Activated CD4-positive, alpha-beta T cell treated with anti-CD3 and anti-CD28 coated beads for 4 hours (primary cell): ENCODE results near the gene HPSE2.

Experiments used
- DNase-seq, 2 donors: peaks; one replicate each; pipeline ENCODE4 v3.0.0-alpha.2; 2020

Gene HPSE2

DNA sequence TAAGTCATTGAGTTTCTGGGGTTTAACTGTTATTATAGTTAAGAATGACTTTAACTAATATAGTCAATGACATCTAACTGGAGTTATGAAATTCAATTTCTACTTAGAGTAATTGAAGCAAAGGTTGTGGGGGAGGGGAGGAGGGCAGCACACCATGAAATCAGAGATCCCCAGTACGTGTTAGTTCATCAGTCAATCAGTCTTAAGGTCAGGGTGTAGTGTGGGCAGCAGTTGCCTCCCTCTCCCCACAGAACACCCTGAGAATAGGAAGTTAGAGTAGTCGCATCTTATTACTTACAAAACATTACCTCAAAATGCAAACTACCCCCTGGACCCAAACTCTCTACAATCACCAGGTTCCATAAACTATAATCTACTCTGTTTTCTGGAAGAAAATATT lies 781.9 kb downstream of the HPSE2 start:
- no peak for DNase-seq

DNA sequence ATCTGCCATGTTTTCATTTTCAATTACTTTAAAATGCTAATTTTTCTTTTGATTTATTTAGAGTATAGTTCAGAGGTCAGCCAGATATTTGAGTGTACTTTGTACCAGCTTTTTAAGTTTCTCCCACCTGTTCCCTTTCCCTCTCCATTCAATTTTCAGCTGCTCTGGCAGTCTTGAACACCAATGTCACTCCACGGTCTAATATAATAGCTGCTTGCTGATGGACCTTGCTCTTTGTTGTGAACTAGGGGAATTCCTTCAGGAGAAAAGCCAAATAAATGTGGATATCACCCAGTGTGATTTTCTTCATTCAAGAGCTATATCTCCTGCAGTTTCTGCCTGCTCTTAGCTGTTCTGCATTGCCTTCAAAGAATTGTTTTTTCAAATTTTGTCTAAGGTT lies 785.0 kb downstream of the HPSE2 start:
- DNase-seq = no peak

- no peak for DNase-seq
These were observed 786.4 kb downstream of the HPSE2 start for GRCh38 chr10:98449287-98449686.

GRCh38 chr10:98446661-98447221 lies 788.9 kb downstream of the HPSE2 start, which contains the start of gene HPS1:
TSS of gene HPS1 (minus strand) at chr10:98446935. CDS start at chr10:98443240, 3,695 bp downstream.
- DNase-seq = peak; percentile 77 to 81

DNA sequence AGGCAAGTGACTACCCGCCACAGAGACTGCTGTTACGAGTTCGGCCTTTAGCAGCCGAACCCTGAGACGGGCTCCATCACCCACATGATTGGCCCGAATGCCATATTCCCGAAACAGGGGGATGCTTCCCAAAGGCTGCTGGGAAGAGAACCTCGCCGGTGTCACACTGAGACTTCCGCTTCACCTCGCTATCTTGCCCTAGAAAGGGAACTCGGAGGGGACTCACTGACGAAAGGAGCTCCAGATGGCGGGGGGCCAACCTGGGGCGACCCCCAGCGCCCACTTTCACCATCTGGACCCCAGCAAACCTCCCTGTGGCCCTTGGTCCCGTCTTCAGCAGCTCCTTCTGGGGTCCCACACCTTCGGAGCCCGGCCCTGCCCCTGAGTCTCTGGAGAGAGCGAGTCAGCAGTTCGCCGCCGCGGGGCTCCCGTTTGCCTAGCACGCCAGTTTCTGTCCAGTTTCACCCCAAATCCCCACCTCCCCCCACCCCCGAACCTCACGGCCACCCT lies 789.4 kb downstream of the HPSE2 start:
- DNase-seq = peak; percentile 33 to 41

DNA sequence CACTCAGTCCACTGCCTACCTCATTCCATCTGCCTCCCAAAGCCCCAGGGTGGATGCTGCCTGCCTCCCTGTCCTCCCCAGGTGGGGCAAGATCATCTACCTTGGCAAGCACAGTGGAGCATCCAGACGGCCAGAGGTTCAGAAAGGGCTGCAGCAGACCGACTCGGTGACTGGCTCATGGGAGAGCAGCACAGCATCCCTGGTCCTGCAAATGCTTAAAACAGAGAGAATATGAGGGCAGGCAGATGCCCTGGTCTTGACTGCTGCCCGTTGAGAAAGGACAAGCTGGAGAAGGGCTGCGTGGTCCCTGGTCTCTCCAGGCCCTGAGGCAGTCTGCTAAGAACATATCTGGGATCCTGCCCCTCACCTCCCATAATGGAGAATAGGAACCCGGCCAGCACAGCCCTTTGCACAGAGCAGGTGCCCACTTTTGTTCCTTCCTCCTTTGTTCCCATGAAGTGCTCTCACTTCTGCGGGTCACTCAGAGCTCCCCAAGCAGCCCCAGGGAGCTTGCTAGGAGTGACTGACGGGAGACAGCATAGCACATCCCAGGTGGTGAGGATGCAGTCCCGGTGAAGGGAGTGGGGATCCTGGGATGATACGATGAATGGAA lies 790.3 kb downstream of the HPSE2 start:
- no peak for DNase-seq

DNA sequence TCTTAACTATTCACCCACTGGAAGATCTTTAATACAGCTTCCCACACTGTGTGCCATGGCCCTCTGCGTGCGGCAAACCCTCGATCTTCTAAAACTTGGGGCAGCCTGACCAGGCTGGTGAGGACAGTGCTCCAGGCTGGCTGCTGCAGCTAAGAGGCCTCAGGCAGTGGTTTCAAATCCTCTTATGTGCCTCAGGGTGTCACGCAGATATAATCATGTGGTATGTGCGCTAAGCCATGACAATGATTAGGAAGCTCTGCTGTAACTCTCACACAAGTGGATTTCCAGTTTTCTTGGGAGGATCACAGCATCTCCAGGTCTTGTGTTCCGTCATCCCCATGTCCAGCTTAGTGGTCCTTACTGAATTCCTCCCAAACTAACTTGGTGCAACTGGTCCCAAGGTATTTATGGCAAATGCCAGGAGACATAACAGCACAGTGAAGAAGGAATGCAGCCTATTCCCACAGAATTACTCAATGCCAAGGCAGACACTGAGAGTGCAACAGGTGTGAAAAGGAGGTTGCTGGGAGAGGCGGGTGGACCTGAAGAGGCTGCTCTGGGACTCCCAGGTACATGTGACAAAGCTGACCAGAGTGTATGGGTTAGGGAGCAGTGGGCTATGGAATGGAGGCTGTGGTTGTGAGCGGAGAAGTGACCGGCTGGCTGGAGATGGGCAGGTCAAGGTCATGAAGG lies 791.2 kb downstream of the HPSE2 start:
- no peak for DNase-seq

DNA sequence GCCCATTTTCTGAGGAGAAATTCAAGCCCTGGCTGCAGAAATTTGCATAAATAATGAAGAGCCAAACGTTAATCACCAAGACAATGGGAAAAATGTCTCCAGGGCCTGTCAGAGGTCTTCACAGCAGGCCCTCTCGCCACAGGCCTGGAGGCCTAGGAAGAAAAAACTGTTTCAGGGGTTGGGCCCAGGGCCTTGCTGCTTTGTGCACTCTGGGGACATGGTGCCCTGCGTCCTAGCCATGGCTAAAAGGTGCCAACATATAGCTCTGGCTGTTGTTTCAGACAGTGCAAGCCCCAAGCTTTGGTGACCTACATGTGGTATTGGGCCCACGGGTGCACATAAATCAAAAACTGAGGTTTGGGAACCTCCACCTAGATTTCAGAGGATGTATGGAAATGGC lies 796.9 kb downstream of the HPSE2 start:
- DNase-seq = no peak

DNA sequence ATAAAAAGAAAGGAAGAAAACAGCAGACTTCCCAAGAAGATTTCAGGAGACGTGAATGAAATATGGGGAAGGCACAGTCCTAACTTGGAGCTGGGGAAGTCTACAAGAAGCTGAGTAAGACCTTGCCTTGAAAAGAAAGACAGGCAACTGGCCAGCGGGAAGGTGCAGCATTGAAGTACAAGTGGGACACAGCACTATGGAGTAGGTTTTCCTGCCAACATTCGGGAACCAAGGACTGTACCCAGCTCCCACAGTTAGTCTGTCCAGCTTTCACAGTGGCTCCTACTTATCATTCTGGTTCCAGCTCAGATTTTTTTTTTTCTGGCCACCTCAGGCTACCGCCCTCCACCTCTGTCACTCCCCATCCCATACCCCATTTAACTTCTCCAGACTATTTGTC lies 798.9 kb downstream of the HPSE2 start:
- DNase-seq = no peak

GRCh38 chr10:98435178-98435577 lies 800.5 kb downstream of the HPSE2 start:
- DNase-seq = no peak

- no peak for DNase-seq
These were observed 801.5 kb downstream of the HPSE2 start for GRCh38 chr10:98433881-98434732.

GRCh38 chr10:98433371-98433770 lies 802.3 kb downstream of the HPSE2 start:
- DNase-seq = no peak

DNA sequence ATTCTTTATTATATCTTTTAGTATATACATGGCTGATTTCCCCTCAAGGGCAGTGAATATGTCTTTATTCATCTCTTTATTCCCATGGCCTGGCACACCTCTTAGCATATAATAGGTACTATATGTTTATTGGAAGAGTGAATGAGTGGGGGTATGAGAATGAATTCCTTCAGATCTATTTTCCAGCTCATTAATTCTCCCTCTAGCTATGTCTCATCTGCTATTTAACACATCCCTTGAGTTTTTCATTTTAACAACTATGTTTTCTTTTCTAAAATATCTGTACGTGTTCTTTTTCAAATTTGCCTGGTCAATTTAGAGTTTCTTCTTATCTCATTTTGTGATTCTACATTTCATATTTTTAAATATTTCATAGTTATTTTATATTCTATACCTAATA lies 803.3 kb downstream of the HPSE2 start:
- DNase-seq = no peak

DNA sequence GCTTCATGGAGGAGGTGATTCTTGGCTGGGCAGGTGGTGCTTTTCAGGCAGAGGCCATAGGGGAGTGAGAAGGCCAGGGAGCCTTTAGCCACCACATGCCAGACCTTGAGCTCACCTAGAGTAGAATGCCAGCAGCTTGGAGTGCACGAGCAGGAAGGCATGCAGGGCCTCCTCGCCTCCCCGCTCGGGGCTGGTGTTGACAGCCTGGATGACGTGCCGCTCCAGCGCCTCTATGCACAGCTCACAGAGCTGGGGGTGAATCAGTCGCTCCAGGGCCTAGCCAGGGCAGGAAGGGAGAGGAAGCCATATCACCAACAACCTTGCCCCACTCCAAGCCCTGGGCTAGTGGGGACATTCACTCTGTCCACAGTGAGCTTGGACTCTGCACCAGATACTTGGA lies 804.6 kb downstream of the HPSE2 start:
- no peak for DNase-seq

GRCh38 chr10:98430427-98430826 lies 805.2 kb downstream of the HPSE2 start:
- DNase-seq = no peak

DNA sequence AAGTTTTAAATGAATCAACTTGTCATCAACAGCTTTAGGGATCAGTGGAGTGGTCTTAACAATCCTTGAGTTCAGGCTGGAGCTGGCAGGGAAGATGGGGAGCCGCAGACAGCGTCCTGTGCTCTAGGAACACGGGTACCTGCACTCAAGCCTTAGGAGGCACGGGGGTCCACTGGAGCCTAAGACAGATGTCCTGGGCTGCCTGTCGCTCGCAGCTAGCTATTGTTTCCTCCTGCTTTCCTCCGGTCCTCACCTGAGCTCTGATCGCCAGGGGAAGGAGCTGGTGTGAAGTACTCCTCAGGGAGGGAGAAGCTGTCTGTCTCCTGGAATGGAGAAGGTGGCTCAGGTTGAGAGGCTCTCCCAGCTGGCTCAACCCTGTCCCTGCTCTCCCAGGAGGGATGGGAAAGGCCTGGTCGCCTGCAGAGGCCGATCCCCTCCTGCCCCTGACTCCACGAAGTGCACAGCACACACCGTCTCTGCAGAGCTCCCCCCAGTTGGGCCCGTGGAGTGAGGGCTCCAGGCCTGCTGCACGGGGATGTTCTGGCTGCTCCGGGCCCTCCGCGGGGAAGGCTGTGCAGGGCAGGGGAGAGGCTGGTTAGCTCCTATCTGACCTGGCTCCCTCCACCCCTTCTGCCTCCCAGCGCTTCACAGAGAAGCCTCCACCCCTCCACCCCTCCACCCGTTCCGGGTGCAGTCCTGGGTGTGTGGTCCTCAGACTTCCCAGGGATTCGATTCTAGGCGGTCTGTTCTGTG lies 806.2 kb downstream of the HPSE2 start:
- no peak for DNase-seq

- no peak for DNase-seq
These were observed 808.6 kb downstream of the HPSE2 start for GRCh38 chr10:98427011-98427515.

DNA sequence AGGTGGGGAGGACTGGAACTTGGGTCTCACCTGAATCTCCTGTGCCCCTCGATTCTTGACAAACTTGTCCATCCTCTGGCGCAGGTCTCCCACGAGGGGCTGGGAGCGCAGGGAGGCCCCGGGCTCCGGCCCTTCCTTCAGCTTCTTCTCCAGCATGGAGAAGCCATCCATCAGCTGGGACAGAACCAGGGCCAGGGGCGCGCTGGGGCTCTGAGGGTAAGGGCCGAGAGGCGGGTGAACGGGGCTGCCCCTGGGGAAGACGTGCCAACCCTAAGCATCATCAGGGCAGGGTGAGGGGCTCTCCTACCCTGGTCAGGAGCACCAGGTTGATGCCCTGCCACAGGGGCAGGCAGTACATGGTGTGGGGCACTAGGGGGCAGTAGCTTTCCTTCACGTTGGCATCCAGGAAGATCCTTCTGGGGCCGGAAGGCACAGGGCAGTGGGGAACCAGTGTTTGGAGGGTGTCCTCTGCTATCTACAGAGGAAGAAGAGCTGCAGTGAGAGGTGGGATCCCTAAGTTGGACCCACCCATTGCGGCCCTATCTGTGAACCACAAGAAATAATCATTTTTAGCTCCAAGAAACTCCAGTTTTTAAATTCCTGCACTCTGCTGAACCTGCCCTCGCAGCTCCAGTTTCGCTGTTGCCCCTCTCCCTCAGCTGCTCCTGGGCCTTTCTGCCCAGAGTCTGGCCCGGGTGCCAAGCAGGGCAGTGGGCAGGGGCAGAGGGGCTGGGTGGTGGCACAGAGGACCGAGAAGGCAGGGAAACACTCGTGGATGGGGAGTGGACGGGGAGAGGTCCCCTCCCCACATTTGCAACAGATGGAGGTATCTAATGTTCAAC lies 809.9 kb downstream of the HPSE2 start:
- peak; percentile 32 to 37 for DNase-seq

DNA sequence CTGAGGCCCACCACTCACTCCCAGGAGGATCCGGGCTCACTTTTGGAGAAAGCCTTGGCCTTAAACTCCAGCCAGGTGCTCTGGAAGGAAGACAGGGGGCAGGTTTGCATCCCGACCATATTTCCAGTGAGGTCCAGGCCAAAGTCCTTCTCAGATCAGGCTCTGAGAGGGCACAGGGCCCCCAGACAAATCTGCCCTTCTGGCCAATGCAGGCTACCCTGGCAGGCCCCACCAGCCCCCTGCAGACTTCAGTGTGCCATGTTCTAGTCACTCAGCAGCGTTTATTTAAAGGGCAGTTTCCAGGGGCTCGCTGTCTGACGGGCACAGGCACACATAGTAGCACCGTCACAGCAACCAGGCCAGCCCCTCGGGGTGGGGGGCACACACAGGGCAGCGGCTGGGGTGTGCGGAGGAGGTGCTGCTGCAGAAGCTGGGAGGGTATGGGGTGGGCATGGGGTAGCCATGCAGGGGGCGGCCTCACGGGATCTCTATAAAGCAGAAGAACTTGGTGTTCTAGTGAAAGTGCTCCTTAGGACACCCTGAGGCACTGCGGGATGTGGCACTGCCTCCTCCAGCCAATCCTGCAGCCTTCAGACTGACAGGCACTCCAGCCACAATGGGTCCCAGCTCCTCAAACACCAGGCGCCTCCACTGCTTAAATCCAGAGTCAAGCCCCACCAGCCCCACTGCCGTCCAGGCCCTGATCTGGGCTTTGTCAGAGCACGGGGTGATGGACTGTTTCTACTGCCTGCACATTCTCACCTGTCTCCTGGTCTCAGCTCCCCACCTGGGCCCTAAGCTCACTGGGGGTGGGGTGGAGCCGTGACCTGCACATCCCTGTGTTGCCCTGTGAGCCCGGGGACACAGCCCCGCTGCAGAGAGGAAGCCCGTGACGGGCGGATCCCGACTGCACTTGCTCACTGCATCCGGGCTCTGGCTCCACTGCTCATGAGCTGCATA lies 811.1 kb downstream of the HPSE2 start:
- DNase-seq = no peak

DNA sequence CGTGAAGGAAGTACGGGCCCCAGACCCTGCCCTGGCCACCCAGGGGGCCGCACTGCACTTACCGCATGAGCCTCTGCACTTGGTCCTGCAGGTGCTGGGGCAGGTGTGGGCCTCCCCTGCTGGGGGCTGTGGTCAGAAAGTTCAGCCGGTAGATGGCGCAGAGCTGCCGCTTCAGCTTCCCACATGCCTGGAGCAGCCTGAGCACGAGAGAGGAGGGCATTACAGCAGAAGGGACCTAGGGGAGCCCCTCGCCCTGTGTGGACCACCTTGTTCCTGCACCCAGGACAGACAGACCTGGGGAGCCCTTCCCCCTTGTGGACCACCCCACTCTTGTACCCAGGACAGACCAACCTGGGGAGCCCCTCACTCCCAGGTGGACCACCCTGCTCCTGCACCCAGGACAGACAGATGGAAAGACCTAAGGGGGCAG lies 811.9 kb downstream of the HPSE2 start:
- DNase-seq = no peak
